Suppressor macrophage (primary cell): Measurements from ENCODE around the gene CACNB1.

Experiments used
- DNase-seq, 4 experiments: peaks; one replicate each; pipeline ENCODE4 v3.0.0-alpha.2; 2020 to 2022

Gene CACNB1

DNA sequence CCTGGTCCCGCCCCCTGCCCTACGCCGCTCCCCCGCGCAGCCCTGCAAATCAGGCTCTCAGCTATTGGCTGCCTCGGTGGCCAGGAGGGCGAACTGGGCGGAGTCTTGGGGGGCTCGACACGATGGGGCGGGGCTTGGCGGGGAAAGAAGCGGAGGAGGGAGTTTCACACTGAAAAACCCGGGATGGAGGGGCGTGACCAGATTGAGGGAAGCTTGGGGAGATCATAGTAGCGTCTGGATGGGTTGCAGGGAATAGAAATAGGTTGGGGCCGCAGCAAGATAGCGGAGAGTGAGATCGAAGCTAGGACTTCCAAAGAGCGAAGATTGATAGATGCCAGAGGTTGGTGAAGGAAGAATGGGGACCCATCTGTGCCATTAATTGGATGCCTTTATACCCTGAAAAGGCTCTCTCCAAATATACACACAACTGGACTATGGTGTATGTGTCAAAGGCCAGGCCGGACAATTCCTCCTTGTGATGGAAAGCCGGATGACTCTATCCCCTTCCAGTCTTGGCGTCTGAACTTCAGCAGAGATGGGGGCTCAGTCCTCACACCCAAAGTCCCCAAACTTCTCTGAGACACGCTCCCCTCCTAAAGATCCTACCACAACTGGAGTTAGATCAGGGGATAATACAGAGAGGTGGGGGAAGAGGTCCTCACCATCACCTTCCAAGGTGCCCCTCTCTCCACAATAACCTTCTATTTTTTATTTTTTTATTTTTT is 28.7 kb upstream of the CACNB1 start:
- DNase-seq: peak in 2 of 4 experiments; percentile 32 to 46

DNA sequence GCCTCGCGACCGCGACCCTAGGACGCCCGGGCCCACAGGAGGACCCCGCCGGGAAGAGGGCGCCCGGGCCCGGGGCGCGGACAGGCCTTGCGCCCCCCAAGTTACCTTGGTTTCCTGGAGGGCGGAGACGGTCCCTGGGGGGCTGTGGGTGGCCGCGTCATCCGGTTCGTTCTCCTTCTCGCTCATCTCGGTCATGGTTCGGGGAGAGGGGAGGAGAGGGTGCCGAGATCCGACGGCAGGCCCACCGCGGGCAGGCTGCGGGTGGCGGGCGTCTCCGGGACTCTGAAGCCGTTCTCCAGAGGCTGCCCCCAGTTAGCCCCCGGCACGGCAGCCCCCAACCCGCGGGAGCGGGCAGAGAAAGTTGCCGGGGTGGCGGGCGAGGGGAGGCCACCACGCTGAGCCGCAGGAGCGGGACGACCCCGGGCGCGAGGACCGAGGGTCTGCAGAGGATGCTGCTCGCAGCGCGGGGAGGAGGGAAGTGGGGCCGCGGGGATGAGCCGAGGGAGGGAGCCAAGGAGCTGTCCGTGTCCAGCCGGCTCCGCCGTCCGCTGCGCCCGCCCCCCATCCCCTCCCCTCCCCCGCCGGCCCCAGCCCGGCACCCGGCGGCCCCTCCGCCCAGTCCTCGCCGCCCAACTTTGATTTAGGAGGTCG is 28.0 kb upstream of the CACNB1 start, which contains the start of gene STAC2:
Gene STAC2, minus strand, starts transcription at position 638 of the 651 bp plus-strand sequence. Its CDS starts 443 bp downstream, at position 195.
- peak in 1 of 4 experiments; percentile 44 for DNase-seq

DNA sequence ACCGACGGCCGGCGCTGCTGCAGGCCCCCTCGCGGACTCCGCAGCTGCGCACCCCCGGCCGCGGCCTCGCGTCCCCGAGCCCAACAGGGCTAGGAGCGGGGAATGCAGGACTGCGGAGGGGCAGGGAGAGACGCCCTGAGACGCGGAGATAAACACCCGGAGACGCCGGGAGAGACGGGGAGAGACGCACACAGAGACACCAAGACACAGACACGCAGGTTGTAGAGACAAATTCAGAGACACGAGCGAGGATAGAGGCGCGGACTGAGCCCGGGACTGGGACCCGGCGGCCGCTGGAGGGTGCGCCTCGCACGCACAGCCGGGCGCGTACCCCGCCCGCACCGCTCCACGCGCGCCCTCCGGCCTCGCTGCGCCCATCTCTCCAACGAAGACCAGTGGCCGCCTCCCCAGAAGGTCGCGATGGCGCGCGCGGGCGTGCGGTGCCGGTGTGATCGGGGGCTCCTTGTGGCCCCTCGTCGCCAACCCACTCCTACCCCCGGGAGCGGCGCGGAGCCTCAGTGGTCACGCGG is 27.4 kb upstream of the CACNB1 start:
- DNase-seq: peak in 1 of 4 experiments; percentile 33

DNA sequence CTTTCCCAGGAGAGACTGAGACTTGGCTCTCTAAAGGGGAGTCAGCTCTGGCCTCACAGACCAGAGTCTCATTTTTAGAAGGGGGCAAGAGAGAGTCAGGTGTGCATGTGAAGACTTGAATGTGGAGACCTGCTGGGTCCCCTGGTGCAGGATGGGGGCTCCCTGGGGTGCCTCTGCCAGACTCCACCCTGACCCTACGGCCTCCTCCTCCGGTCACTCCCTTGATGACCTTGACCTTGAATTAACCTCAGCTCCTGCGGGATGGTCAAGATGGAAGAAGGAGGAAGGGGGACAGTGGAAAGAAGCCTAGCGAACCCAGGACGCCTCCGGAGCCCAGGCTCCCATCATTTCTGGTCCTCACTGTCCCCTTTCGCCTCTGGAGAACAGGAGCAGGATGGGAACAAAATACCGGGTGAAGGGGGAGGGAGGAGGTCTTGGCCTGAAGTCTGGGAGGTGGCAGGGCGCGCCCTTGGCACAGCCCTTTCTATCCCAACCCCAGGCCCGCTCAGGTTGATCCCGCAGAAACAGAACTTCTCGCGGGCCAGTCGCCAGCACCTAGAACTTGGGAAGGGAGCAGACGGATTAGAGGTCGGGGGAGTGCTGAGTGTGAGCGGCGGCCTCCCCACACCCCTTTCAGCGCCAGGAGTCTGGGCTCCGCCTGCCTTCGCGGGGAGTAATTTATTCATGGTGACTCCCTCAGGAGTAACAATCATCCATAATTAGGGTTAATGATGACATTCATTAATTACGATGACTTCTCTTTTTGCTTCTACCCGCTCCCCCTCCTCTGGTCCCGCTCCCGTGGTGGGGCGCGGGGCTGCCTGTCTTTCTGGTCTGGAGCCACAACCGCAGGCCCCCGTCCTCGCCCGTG is 26.7 kb upstream of the CACNB1 start:
- no peak for DNase-seq

DNA sequence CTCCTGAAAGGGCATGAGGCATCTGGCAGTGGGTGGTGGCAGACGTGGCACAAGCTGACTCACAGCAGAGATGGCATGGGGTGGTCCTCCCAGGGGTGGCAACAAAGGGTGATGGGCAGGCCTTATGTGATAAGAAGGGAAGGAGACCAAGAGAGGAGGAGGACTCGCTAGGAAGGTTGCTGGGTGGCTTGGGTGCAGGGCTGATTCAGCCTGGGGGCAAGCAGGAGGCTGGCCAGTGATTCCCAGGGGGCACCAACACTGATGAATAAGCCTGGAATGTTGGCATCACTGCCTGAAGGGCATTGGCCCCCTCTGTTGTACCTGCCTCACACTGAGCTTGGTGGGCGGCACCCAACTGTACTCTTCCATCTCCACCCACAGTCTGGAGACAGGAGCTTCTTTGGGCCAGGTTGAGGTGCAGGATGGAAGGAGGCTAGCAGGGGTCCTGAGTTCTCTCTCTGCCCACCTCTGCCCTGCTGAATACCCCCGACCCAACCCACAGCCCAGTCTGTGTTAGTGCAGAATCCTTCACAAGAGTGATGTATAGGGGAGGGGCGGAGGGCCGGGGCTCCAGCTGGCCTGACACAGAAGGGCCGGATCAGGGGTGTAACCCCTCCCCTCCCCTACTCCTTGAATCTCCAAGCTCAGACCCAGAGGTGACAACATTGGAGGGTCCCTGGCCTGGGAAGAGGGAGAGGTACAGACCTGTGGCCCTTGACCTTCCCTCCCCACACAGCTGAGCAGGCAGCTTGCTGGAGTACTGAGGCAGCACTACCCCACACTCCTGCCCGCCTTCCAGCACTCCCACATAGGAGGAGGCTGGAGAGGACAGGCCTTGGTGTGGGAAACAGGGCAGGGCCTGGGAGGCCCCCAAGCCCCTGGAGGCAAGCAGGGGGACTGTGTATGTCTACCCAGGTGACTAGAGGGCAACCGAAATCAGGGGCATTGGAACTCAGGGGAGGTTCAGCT is 25.7 kb upstream of the CACNB1 start:
- peak in 2 of 4 experiments; percentile 43 to 49 for DNase-seq

DNA sequence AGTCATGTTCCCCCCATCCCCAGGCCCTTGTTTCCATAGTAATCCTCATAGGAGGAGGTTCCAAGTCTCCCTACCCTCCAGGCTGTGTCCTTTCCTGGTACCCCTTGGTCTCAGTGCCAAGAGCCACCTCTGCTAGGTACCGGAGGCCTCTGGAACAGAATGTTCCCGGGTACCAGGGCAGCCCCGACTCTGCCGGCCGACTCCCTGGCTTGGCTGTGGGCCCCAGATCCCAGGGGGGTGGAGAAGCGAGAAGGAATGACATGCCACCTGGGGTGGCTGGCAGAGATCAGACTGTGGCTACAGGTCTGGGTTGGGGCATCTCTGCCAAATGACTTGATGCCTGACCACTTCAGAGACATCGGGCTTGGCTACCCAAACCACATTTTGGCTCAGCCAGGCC is 24.7 kb upstream of the CACNB1 start:
- DNase-seq: no peak

DNA sequence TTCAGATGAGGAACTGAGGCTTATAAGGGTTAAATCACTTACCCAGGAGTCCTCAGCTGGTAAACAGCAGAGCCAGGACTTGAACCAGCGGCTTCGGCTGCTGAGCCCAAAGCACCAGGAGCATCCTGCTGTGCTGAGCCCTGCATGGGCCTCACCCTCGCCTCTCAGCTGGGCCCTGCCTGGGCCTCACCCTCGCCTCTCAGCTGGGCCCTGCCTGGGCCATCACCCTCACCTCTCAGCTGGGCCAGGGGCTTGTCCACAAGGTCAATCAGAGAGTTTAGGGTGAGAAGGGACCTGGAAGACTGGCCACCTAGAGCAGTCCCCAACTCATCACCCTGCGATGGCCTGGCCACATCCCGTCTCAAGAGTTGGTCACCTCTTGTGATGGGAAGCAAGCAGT is 24.1 kb upstream of the CACNB1 start:
- no peak for DNase-seq

DNA sequence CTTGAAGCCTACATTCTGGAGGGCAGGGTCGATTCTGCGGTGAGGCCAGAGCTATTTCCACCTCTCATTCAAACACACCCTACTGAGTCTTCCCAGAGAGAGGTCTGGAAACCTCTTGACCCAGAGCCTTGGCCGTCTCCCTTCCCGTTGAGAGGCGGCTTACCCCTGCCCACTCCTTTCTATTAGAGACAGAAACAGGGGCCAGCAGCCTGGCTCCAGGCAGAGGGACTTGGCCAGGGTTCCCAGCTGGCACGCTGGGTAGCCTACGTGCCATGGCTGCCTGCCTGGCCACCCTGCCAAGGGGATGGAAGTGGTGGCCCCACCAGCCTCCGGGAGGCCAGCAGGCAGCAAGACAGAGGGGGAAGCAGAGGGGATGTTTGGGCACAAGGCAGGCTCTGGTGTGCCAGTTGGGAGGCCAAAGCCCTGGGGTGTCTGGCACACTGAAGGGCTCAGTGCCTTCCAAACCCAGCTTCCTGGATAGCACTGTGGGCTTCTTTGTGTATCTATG is 22.2 kb upstream of the CACNB1 start:
- DNase-seq: peak in 1 of 4 experiments; percentile 1

DNA sequence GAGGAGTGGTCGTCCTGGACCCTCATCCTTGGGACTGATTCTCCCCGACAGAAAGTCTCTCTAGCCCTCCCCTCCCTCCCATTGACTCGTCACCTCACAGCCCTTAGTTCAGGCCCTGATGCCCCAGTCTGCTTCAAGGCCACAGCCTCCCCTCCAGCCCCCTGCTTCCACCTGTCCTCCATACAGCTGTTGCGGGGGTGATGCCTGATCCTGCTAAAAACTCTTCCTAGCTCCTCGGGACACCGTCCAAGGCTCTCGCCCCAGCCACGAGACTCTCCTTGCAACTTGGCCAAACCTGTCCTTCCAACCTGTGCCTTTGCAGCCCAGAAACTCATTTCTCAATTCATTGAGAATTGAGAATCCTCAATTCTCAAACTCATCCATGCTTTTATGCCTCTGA is 21.4 kb upstream of the CACNB1 start:
- no peak for DNase-seq

DNA sequence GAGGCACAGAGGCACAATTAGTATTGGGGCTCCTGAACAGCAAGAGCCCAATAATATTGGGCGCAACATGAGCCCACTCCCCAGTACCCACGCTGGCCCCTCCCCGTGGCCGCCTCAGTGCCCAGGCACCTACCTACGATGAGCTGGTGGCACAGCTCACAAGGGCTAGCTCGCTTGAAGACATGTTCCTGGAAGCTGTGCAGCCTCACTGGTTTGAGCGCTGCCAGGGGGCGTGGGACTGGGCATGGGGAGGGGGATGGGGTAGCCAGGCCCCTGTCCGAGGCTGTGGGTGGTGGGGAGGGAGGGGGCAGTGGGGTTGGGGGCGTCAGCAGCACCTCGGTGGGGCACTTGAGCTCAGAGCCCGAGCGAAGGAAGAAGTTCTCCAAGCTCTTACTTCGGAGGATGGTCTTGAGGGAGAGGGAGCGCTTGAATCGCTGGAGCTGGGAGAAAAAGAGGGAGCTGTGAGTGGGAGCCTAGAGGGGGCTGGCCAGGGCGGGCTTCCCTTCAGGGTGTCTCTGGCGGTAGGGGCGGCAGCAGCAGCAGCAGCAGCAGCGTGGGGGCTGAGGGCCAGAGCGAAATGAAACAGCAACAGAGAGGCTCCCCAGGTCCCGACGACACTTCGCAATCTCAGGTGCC is 20.4 kb upstream of the CACNB1 start:
- DNase-seq: no peak

DNA sequence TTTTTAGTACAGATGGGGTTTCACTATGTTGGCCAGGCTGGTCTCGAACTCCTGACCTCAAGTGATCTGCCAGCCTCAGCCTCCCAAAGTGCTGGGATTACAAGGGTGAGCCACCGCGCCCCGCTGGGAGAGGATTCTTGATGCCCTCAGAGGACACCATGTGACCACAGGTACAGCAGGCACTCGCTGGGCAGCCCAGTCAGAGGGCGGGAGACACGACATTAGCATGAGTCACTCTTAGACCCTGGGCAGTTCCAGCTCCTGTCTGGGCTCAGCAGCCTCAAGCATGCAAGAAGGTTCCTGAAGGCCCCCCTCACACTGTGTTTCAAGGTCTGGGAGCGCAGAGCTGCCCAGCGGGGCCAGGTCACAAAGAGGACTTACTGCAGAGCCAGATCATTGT is 16.4 kb upstream of the CACNB1 start:
- DNase-seq: no peak

DNA sequence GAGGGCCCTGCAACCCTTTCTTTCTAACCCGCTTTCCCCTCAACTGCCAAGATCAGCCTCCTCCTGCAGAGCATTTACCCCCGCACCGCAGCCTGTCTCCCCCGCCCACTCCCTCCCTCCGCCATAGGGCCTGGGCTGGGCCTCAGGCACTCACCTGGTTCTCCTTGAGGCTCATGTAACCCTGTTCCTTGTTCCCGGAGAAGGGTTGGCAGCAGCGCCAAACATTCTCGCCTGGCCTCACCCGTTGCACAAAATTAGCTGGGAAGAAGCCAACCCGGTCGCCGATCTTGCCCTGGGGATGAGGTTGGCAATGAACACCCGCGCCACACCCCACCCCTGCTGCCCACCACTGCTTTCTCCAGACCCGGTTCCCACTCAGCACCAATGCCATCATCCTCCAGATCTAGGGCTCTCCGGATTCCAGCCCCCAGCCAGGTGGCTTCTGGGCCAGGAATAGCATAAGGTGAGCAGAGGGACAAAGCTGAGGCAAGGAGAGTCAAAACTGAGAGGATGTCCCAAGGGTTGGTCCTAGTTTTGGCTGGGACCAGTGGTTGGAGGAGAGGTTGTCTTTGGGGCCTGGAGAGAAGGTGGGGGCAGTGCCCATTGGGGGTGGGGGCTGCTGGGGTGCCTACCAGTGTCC is 15.5 kb upstream of the CACNB1 start:
- DNase-seq: no peak

DNA sequence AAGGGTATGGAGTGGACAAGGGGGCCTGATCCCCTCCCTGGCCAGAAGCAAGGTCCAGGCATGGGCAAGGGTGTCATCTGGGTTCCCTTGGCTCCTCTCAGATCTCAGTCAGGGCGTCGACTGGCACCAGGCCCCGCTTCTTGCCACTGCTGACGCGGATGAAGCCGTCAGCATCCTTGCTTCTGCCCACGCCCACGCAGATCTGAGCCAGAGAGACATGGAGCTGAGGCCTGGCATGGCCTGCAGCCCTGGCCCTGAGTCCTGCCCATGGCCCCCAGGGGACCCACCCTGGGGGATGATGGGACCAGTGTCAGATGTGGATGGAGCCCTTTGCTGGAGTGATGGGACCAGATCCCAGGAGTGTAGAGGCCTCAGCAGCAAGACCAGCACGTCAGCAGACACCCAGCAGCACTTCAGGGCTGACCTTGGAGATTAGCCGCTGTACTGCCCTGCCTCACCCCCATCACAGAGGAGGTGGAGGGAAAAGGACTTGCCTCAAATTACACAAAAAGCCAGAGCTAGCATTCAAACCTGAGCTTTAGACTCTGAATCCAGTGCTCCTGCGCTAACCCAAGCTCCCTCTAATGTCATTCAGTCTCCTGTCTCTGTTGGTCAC is 14.8 kb upstream of the CACNB1 start:
- peak in 3 of 4 experiments; percentile 53 to 59 (median 57) for DNase-seq

DNA sequence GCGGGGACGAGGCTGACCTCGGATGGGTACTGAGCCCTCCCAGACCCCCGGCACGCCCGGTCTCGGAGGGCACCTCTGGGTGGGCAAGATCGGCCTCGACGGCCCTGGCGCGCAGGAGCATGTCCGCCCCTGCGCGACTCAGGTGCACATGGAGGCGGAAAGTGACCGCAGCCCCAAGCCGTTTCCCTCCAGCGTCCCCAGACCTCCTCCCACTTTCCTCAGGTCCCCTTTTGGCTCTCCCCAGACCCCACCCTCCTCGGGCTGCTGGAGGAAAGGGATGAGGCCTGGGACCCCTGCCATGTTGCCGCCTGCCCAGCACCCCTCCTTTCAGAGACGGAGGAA is 12.6 kb upstream of the CACNB1 start:
- no peak for DNase-seq

DNA sequence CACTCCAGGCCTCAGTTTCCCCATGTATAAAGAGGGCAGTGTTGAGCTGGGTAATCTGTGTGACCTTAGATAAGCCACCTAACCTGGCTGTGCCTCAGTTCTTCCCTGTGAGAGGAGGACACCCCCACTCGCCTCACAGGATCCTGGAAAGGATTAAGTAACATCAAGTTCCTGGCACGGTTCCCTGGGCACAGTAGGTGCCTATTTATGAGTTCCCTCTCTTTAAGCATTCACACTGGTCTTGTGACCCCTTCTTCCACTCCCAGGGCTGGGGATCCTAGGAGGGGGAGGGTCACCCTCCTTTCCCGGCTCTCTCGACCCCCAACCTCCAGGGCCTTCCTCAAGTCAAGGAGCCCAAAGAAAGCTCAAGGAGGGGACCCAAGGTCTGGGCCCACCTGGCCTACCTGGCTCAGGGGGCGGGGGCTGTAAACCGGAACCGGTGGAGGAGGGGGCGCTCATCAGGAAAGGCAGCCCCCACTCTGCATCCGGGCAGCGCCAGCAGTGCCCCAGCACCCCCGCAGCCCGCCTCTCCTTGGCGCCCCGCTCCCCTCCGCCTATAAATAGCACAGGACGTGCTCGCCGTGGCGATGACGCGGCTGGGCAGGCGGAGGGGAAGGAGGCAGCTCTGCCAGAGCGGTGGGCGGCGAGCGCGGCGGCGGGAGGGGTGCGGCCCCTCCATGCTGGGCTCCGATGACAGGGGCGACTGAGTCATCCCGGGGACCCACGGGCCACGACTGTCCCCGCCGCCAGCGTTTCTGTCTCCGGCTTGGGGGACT is 12.0 kb upstream of the CACNB1 start:
- DNase-seq: peak; percentile 83 to 93 (median 89)

DNA sequence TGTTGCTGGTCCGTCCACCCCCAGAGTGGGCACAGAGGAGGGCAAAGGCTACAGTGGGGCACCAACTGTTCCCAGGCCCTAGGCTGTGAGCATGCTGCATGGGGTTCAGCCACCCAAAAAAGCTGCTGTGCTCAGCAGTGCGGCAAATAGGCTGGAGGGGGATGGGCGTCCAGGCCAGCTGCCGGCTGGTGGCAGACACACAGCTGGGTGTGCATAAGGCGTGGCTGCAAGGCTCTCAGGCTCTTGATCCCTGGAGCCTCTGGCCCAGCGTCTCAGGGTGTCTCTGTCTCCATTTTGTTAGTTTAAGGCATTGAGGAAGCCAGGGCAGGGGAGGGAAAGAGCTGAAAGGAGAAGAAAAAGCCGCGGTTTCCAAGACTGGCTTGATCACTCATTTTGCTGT is 11.4 kb upstream of the CACNB1 start:
- peak; percentile 45 to 71 (median 67) for DNase-seq

DNA sequence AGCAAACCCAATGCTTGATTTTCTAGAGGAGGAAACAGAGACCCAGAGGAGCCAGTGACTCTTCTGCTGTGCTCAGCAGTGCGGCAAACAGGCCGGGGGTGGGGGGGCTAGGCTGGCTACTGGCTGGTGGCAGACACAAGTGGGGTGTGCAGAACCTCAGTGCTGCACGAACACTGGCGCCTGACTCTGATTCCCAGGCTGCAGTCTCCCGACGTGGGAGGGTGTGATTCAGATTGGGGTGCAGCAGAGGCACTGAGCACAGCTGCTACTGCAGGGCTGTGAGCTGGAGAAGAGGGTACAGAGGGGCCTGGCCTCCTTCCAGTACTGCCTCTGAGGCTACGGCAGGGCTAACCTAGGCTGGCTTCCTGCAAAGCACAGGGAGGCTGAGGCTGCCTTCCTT is 10.7 kb upstream of the CACNB1 start:
- DNase-seq: peak; percentile 64 to 83 (median 76)

DNA sequence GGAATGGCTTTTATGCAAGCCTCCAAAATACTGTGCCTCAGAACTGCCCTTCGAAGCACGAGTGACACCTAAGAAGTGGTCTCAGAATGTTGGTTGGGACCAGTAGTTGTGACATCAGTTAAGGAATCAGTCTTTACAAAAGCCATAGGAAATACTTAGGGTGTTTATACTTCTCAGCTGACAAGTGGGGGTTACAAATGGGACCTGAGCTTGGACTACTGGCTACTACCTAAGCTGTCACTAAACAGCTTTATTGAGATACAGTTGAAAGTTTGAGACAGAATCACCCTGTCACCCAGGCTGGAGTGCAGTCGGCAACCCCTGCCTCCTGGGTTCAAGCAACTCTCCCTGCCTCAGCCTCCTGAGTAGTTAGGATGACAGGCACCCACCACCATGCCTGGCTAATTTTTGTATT is 7.7 kb upstream of the CACNB1 start:
- no peak for DNase-seq

DNA sequence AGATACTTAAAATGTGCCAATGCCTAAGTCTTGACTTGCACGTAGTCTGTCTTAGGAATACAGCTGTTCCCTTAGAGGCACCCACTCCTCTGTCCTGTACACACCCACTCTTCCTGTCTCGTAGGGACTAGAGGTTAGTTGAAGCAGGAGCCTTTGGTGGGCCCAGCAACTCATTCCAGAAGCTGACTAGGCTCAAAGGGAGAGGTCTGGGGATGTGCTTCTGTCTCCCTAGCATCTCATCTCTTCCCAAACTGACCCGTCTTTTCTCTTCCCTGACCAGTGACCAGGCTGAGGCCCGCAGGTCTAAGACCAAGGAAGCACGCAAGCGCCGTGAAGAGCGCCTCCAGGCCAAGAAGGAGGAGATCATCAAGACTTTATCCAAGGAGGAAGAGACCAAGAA is 6.8 kb upstream of the CACNB1 start:
- DNase-seq: no peak
